Measurements from ENCODE around the gene LAMA2.
"Not testable (repeated sequence)": the region's sequence is repeated elsewhere in the genome, so short reads cannot be mapped to it uniquely, and the experiment has no call there.

LAMA2 gene

GRCh38 chr6:129006724-129007514 lies 124.0 kb downstream of the LAMA2 start:
- no peak for DNase-seq (ENCODE audit: low read depth, low spot score)

- no peak for DNase-seq (ENCODE audit: low read depth, low spot score)
Measured at GRCh38 chr6:129007701-129008373, 124.9 kb downstream of the LAMA2 start.

DNA sequence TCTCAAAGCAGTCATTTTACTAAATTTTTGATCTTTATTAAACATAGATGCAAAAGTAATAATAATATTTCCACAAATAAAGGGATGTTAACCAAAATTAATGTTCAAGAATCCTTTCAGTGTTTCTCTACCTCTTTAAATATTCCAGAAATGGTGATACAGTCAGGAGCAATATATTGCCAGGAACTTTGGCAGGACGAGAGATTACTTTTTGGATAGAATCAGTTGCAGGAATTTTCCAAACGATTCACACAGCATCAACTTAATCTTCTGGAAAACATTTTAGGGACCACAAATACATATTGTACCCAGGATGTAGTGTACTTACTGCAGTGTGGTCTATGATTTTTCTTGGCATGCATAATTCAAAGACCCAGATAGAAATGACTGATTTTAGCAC lies 125.7 kb downstream of the LAMA2 start:
- no peak for DNase-seq (ENCODE audit: low read depth, low spot score)

- no peak for DNase-seq (ENCODE audit: low read depth, low spot score)
Measured at GRCh38 chr6:129009851-129010250, 126.9 kb downstream of the LAMA2 start.

GRCh38 chr6:129014302-129014701 lies 131.4 kb downstream of the LAMA2 start:
- no peak for DNase-seq (ENCODE audit: low read depth, low spot score)

DNA sequence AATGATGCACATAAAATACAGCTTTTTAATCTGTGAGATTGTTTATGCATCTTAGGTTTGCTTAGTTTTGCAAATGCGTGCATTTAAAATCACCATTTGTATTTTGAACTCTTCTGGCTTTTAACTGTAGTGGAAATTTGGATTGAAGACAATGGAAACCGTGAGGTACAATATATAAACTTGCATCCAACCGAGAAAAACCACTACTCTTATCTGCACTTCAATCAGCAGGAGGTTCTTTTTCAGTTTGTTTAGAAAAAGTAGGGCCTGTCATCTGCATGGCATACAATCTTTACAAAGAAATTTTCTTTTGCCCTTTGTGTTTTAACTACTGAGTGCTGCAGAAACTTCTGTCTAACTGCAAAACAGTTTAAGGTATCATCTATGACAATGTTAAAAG lies 132.8 kb downstream of the LAMA2 start:
- no peak for DNase-seq (ENCODE audit: low read depth, low spot score)

- DNase-seq (ENCODE audit: low read depth, low spot score): no peak
Measured at GRCh38 chr6:129016844-129017243, 133.9 kb downstream of the LAMA2 start.

DNA sequence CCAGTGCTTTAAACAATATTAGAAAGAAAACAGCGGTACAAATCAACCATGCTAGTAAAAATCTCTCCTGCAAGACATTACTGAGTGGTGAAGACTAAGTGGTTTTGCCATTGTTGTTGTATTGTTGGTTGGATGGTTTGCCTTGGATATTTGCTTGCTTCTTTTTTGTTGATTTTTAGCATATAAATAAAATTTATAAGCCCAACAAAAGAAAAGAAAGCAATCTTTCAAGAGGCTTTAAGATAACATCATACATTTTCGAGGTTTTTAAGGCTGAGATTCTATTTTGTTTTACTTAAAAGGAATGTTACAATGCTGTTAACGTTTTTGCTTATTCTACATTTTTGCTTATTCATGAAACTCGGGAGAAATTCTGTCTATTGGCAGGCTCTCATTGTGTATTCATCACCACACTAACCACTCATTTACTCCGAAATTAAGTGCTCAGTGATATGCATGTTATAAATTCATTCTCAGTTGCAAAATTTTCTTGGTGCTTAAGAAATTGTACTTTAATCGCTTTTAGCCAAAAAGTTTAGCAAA lies 139.1 kb downstream of the LAMA2 start:
- DNase-seq (ENCODE audit: low read depth, low spot score): no peak

DNA sequence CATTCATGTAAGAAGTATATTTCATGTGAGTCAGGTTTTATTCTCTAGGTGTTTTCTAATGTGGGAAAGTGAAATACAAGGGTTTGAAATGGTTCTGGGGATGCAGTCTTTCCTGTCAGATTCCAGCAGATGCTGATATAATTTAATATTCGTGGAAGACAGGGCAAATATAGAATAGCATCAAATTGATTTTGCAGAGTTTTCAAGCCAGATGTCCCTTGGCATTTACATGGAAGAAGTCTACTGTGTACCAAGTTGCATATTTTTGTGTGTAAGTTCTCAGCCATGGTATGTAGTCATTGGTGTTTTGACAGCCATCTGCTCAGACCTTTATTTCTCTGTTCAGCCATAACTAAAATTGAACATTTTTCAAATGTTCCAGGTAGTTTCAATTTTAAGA lies 143.7 kb downstream of the LAMA2 start:
- DNase-seq (ENCODE audit: low read depth, low spot score): no peak

- peak; percentile 7 for DNase-seq (ENCODE audit: low read depth, low spot score)
Measured at GRCh38 chr6:129029778-129030177, 146.8 kb downstream of the LAMA2 start.

- DNase-seq (ENCODE audit: low read depth, low spot score): no peak
Measured at GRCh38 chr6:129030215-129030614, 147.3 kb downstream of the LAMA2 start.

- DNase-seq (ENCODE audit: low read depth, low spot score): no peak
Measured at GRCh38 chr6:129031051-129031599, 148.2 kb downstream of the LAMA2 start.

- DNase-seq (ENCODE audit: low read depth, low spot score): no peak
Measured at GRCh38 chr6:129032602-129033001, 149.7 kb downstream of the LAMA2 start.

DNA sequence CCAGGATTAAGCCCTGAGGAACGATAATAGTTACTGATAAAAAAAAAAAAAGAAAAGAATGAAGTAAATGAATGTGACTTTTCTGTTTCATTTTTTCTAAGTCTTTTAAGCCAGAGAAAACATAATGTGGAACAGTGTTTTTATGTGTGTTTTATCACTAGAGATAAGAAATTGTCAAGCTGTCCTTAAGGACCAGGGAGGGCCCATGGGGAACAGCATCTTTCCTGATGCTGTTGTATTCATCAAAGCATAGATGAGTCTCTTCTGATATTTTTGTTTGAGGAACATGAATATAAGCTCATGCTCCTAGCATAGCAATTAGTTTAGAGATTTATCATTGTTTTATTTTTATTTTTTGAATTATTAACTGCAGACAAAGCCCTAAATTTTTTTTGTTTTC lies 150.2 kb downstream of the LAMA2 start:
- DNase-seq (ENCODE audit: low read depth, low spot score): no peak

GRCh38 chr6:129033581-129033980 lies 150.6 kb downstream of the LAMA2 start:
- DNase-seq (ENCODE audit: low read depth, low spot score): no peak

GRCh38 chr6:129041563-129041962 lies 158.6 kb downstream of the LAMA2 start:
- no peak for DNase-seq (ENCODE audit: low read depth, low spot score)

- no peak for DNase-seq (ENCODE audit: low read depth, low spot score)
Measured at GRCh38 chr6:129046526-129046925, 163.6 kb downstream of the LAMA2 start.

DNA sequence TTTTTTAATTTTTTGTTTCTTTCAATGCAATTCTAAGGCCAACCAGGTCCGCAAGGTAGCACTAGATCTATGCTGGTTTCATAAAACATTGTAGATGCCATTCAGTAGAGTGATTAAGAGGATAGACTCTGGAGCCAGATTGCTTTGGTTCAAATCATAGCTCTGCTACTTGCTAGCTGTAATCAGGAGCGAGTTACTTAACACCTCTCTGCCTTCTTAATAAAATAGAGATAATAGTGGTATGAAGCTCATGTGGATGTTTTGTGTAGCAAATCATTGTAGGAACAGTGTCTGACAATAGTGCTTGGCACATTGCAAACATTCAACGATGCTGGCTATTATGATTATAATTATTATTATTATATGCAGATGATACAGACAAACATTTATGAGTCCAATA lies 164.9 kb downstream of the LAMA2 start:
- no peak for DNase-seq (ENCODE audit: low read depth, low spot score)

GRCh38 chr6:129050086-129050485 lies 167.1 kb downstream of the LAMA2 start:
- no peak for DNase-seq (ENCODE audit: low read depth, low spot score)

DNA sequence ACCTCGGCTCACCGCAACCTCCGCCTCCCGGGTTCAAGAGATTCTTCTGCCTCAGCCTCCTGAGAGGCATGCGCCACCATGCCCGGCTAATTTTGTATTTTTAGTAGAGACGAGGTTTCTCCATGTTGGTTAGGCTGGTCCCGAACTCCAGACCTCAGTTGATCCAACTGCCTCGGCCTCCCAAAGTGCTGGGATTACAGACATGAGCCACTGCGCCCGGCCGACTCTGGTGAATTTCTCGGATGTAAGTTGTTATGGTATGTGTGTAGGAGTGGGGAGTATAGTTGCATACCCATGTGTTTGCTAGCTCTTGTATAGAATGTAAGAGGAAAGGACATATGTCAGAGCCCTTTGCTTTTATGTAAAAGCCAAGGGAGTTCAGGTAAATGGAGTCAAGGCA lies 170.2 kb downstream of the LAMA2 start:
- not testable (repeated sequence) for DNase-seq (ENCODE audit: low read depth, low spot score)

- DNase-seq (ENCODE audit: low read depth, low spot score): no peak
Measured at GRCh38 chr6:129055796-129056195, 172.9 kb downstream of the LAMA2 start.

DNA sequence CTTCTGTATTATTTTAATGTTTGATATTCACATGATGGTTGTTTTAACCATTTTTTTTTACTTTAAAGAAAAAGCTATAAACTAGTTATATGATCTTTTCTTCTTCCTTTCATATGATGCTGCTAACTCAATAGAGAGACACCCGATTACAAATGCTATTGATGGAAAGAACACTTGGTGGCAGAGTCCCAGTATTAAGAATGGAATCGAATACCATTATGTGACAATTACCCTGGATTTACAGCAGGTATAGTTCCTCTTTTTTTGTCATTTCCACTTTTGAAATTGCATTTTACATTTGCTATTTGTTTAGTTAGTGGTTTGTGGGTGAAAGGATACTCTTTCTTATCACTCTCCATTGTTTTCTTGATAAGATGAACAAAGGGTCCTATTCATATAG lies 176.7 kb downstream of the LAMA2 start:
- no peak for DNase-seq (ENCODE audit: low read depth, low spot score)

DNA sequence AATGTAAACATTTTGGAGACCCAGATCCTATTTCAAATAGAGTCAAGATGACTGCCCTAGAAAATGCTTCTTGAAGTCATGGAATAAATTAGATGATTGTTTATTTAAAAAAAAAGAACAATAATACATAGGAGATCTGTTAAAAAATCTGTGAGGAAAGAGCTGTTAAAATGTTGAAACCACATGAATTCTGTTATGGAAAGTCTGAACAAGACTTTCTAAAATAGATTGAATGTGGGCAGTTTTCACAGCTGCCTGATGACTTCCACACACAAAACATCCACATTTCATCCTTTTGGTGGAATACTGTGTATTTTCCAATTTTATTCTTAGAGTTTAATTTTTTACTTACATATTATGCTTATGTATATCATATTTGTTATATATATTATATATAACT lies 186.1 kb downstream of the LAMA2 start:
- no peak for DNase-seq (ENCODE audit: low read depth, low spot score)

Data from iPS DF 19.7 (cell line).